Epidermal melanocyte (primary cell): ENCODE measurements around the gene CHDH.

Experiments used
- DNase-seq: peaks from one replicate; pipeline ENCODE4 v3.0.0; 2011; ENCODE audit warnings: low spot score; ENCODE audit not compliant: insufficient read length

Gene CHDH

DNA sequence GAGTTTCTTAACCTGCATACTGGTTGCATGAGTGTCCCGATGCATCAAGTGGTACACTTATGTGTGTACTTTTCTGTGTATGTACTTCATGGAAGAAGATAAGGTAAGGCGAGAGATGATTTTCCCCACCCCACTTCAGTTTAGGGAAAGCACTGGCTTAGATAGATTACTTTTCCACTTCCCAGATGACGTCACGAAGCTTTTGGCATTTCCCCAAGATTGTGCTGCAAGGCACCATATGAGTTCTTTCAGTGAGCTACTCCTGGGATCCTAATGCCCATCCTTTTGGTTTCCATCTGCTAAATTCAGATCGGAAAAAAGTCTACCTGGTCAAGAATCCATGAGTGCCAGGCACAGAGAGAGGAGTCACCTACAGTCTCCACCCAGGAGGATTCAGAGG, 4.7 kb upstream of the CHDH start:
- no peak for DNase-seq

DNA sequence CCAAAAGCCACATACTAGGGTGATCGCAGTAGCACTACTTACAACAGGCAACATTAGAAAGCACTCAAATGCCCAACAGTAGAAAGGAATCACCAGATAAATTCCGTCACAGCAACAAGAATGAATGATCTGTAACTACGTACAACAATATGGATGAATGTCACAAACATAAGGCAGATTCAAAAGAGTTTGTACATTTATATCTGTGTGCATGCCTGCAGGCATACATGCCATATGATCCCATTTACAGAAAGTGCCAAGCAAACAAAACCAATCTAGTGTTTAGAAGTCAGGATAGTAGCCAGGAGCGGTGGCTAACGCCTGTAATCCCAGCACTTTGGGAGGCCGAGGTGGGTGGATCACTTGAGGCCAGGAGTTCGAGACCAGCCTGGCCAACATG, 3.7 kb upstream of the CHDH start:
- DNase-seq = no peak

DNA sequence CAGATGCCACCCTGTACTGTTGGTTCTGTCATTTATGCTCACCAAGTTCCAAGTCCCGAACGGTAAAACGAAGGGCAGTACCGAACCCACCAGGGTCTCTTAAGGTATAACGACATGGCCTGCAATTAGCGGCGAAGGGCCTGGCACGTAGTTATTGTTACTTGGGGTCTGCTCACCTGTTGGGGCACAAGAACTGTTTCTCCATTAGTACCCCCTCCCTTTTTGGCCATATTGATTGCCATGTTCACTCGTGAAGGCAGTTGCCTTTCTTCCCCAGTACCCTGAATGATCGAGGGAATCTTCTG, 584 bp upstream of the CHDH start:
- DNase-seq = no peak

DNA sequence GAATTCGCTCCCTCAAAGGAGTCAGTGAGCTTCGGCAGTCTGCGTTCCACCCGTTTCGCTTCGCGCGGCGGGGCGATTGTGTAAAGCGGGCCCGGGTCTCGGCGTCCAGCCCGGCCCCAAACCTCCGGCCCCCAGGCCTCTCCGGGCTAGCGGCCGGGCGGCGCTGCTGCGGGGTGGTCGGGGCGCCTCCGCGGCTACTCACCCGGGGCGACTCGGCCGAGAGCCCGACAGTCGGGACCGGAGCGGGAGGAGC, 412 bp downstream of the CHDH start:
- no peak for DNase-seq

DNA sequence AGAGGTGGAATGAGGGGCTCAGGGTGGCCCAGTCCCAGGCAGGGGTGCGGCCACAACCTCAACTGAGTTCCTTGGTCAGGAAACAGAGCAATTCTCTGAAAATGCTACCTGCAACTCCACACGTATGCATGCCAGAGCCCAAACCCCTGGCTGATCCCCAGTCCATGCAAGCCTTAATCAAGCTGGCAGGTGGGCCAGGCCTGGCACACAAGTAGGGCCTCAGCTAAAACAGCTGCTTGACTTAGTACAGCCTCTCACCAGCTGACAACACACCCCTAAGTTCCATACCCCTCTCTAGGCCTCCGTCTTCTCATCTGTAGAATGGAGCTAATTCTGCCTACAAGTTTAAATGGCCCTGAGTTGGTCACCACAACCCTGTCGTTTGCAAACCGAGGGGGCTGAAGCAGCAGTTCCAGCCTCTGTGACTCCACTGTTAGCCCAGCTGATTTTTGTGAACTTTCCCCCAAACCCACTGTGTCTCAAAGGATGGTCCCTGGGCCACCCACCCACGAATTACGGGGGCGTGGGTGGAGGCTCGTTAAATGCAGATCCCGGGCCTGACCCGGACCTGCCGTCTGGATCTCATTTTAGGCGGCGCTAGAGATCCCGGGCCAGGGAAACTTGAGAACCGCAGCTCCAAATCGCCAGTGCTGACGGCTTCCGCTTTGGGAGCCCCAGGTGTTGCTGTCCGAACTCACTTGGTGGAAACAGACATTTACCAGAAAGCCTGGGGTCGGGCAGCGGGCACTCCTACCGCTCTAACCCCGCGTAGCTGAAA, 927 bp downstream of the CHDH start:
- DNase-seq = no peak

DNA sequence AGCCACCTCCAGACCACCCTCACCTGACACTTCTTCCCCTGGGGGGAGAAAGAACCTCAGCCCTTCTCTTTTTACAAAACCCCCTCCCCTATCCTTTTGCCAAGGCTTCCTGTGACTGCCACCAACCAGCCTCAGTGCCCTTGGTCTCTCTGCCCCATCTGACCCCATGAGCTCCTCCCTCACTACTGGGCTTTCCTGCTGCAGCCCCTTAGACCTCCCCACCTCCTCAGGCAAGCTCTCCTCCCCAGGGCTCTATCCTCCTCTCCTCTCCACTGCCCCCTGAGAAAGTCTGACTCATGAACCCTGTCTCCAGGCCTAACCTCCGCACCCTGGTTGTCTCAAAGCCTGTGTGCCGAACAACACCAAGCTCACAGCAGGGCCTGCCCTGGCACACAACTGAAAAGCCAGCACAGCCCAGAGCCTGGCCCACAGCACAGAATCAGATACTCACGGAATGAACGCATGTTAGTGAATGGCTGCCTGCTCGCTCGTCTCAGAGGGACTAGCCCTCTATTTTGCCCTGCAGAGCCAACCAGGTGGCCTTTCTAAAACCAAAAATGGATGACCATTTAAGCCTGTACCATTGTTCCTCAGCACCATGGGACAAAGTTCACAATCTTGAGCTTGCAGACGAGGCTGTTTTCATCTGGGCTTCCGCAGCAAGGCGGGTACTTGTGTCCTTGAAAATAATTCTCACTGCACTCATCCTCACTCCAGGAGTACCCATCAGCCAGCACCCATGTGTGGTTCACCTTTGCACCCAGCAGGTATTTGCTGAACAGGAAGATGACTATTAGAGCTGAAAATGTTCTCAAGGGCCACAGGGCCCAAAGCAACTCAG, 1.7 kb downstream of the CHDH start:
- no peak for DNase-seq

DNA sequence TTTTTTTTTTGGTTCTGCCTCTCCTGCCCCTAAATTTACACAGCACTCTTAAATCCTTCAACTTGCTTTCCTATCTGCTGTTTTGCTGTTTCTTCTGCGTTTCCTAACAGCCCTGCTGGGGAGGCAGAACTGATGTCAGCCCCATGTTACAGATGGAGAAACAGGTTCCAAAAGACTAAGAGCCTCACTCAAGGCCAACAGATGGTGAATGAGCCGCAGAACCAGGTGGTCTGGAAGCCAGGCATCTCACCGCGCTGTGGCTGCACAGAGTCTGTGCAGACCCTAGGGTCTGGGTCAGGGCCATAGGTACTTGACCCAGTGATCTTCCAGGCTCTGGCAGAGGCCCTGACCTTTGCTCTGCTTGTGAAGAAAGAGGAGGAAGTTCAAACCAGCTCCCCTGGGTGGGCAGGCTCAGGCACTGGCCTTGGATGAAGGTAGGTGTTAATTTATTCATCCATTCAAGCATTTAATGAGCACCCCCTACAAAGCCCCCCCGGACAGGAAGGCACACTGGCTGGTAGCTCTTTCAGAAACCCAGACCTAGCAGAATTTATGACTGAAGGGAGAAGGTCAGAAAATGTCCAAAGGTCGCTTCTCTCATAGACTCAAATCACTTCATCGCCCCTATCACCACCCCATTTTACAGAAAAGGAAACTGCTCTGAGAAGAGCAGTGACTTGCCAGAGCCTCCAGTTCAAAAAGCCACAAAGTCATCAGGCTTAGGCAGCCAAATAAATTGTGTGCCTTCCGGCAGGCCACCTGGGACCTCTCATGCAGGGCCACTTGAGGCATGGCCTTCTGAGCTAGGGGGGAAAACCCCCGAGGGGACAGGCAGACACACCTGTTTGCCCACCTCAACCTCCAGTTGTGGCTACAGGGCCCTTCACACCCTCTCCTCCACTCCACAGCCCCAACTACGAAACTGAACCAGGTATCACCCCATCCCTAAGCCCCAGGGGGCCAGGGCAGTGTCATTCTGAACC, 2.7 kb downstream of the CHDH start:
- DNase-seq = no peak

DNA sequence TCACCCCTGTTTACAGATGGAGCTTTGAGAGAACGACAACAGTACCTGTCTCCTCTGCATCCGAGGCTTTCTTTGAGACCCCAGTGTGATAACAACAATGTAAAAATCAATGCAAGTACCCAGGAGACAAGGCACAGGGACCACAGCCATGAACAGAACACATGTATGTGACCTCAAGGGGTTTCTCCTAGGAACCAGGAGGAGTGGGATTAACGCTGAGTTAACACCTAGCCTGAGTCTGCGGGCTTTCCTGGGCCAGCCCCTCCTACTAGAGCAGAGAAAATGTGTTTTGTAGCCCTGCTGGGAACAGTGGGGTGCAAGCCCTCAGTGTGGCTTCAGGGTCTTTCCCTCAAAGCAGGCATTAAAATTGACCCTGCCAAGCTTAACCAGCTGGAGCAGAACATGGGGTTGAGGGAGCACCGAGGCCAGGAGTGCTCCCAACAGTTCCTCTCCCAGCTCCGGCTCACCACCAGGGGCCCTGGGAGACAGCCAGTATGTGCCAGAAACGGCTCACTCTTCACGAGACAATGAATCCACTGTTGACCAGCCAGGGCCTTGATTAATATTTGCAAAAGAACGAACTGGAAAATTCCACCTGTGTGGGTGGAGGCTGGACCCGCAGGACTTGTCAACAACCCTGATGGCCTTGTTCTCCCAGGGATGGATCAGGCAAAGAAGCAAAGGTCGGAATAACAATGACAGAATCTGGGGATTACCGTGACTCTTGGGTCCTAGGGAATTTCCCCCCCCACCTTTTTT, 3.6 kb downstream of the CHDH start:
- DNase-seq = no peak

DNA sequence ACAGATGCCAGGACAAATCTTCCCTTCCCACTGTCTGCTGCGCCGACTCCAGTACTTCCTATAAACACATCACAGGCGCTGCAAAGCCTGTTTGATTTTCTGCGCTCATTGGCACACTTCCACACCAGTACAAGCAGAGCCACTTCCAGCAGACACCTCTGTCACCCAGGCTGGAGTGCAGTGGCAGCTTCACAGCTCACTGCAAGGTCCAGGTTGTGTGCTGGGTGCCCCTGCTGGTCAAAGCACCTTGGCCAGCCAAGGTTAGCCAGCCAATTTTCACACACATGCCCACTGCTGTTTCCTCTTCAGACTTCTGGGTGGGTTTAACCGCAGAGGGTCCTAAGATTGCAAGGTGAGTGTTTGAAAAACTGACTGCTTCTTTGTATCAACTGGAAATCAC, 4.9 kb downstream of the CHDH start:
- no peak for DNase-seq

DNA sequence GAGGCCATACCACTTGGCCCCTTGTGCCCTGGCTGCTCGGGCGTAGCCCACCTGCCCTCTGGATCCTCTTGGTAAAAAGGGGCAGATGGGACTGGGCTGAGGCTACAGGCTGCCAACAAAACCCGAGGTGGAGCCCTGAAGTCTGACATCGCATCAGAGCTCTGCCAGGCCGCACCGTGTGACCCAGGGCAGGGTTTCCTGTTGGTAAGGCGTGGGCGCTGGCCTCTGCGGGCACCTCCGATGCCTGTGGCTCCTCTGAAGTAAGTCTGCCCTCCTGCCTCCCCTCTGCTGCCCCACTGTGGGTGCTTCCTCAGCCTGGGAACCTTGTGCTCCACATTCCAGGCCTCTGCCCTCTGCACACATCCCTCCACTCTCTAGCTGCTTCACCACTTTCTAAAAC, 8.9 kb downstream of the CHDH start:
- DNase-seq = no peak

DNA sequence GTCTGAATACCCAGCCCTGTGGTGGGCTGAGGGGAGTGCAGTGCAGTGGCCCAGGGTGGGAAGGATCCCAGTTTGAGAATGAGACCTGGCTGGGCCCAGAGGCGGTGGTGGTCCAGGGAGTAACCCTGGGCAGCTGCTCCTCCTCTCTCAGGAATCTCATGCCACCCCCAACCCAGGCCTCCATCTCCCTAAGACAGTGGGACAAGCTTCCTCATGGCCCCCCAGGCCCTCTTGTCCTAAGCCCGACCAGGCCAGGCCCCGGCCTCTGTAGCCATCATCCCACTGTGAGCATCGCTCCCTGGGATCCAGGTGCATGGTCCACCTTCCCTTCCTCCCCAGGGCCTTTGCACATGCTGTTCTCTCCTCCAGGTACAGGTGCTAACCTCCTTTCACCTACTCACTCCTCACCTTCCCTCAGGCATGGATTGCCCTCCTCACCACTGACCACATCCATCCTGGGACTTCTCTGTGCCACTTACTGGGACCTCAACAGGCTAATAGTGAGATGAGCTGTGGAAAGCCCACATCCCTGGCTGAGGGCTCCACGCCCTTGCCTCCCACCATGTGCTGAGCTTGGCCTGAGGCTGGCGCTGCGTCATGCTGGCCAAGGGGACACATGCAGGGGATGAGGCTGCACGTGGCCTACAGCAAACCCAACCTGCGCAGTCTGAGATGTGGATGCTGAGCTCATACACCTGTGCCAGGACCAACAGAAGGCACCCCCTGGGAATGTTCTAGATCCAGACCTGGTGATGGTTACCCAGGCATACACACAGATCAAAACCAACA, 9.9 kb downstream of the CHDH start:
- no peak for DNase-seq

DNA sequence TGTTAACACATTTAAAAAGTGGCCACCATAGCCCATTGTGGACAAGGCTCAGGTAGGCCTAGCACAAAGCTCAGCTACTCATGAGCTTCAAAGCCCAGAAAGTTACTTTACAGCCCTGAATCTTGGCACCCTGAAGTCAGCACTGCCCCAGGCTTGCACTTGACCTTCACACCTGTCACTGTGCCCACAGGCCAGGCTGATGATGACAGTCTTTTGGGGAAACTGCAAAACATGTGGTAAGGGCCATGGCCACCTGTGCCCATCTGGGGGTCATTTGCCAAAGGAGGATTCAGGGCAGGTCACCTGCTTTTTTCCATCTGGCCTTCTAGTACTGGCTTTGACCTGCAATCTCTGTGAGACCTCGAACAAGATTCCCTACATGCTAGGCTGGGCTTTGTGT, 11.0 kb downstream of the CHDH start:
- DNase-seq = no peak

DNA sequence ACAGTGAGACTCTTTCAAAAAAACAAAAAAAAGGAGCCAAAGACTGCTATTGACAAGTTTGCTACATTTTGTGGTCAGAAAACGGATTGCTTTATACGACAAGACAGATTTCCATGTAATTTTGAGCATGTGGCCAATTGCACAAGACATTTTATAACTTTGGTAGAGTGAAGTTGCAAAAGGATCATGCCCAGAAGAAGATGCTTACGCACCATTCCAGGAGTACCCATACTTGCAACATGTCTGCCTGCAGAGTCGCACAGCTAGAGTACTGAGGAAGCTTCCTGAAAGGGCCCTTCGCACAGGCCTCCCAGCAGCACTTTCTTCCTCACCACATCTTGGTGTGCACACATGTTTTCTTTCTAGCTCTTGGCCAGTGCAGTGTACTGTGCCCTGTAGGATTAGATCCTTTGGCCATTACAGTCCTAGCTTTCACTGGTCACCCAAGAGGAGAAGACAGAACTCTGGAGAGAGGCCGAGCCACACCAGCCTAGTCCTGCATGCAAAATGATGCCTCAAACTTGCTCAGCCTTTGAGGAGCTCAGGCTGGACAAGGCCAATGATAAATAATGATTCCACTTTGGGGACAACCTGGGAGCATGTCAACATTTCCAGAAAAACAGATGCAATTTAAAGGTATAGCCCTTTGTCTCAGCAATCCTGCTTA, 11.7 kb downstream of the CHDH start:
- DNase-seq = no peak

DNA sequence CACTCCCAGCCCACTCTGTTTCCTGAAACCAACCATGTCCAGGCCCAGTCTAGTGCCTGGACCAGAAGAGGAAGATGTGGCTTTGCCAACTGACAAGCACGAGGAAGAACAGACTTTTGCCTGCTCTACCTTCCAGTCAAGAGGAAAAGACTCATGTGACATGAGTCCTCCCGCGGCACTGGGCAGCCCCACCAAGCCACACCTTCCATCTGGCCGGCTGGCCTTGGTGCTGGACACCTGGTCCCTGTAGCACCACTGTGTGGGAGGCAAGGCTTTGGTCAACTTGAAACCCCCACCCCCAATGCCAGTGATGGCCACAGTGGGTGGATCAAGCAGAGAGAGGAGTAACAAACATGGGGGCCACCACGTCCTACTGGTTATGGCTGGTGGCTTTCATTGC, 12.5 kb downstream of the CHDH start:
- DNase-seq = no peak

DNA sequence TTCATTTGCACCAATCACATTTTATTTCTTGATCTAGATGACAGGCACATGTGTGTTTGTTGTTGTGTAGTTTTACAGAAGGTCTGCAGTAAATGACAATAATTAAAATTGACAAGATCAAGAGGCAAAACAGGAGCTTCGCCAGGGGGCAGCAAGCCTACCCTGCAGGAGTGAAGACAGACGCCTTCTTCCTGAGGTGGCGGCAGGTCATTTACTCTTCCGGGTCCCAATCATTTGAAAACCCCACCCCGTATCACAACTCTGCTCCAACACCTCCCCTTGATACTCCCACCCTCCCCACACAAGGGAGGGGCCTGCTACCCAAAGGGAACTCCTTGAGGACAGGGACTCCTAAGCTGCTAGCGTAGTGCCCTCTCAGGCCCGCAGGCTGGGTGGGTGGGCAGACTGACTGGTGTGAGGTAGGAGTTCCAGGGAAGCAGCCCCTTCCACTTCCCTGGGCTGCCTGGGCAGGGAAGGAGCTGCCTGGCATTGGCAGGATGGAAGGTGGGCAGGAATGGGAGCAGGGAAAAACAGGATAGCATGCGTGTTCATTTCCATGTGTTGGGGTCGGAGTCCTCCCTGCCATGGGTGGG, 13.1 kb downstream of the CHDH start:
- DNase-seq = no peak

DNA sequence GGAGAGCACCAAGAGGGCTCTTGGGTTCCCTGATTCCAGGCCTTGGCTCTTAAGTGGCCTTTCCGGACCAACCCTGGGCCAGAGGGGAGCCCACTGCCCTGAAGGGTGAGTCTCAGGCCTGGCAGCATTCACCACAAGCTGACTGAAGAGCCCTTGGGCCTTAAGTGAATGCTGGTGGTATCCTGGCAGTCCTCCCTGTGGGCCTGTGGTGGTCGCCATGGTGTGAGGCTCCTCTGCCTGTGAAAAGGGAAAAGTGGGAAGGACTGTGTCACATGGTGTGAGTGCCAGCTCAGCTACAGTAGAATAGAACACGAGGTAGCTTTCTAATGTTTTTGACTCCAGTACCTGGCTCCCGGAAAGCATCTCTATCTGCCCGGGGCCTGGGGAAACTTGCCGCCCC, 15.3 kb downstream of the CHDH start:
- DNase-seq = no peak

DNA sequence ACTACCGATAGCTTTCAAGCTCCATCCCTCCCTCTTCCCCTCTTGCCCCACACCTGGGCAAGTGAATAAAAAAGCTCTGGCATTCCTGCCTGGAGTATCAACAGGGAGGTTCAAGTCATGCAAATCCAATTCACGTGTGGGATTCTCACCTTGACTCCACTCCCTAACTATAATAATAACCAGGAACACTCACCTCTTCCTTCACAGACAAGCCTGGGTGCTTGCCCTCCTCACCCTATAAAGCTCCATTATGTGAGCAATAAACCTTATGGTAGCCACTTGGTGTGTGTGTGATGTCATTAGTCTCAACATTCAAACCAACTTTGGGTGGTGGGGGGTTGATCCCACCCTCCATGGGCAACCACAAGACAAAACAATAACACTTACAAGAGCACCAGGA, 16.6 kb downstream of the CHDH start:
- no peak for DNase-seq

DNA sequence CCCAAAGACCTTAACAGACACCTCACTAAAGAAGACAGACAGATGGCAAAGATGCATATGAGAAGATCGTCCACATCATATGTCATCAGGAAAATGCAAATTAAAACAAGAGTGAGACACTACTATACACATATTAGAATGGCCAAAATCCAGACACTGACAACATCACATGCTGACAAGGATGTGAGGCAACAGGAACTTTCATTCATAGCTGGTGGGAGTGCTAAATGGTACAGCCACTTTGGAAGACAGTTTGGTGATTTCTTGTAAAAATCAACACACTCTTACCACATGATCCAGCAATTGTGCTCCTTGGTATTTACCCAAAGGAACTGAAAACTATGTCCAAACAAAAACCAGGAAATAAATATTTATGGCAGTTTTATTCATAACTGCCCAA, 17.6 kb downstream of the CHDH start:
- DNase-seq = no peak

DNA sequence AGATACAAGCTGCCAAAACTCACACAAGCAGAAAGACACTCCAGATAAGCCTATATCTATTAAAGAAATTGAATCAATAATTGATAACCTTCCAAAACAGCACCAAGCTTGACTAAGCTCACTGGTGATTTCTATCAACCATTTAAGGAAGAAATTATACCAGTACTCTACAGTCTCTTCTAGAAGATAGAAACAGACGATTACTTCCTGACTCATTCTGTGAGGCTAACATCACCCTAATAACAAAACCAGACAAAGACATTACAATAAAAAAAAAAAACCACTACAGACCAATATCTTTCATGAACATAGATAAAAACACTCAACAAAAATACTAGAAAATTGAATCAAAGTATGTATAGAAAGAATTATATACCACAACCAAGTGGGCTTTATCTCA, 20.2 kb downstream of the CHDH start:
- DNase-seq = no peak

DNA sequence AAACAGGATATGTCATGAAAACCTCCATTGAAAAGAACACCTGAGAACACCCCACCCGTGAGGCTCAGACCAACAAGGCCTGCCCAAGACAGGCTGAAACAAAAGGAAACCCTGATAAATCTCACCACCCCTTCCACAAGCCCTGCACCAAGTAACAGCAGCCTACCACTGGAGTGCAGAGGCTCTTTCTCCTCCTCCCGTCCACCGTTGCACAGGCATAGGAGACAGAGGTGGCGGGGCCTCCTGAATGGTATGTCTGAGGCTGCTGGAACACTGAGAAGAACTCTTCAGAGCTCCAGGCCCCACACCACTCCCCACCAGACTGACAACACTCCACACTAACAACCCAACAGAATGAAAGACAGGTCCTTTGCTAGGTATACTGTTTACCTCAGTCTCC, 21.4 kb downstream of the CHDH start:
- no peak for DNase-seq
